EL (cell line): ENCODE measurements around the gene NPY2R.

Experiments used
- DNase-seq: peaks from one replicate; pipeline ENCODE4 v3.0.0-alpha.2; 2016

NPY2R gene

GRCh38 chr4:155249016-155249566, 40.7 kb downstream of the NPY2R start:
- DNase-seq: no peak

GRCh38 chr4:155252327-155252726, 43.9 kb downstream of the NPY2R start:
- no peak for DNase-seq

DNA sequence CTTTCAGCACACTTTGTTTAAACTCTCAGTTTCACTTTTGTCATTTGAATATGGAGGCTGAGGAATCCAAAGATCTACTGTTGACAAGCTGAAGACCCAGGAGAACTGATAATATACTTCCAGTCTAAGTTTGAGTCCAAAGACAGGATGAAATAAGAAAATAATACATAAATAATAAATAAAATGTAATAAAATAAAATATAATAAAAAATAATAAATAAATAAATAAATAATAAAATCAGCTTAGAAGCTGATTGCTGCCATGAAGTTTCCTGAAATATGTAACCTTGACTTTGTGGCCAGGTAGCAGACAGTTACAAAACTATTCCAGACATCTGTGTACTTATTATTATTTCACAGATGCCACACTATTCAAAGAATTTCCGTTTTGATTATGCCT, 55.0 kb downstream of the NPY2R start:
- DNase-seq: no peak

GRCh38 chr4:155265113-155265512, 56.7 kb downstream of the NPY2R start:
- DNase-seq: no peak
